K562 treated with DMSO at 1 percent for 24 hours (cell line): ENCODE results near the gene ALLC. TPM values are rescaled to one million over a fixed set of nuclear protein-coding genes. Genes with fewer than 3 reads are reported as not detected.

Experiments used
- total RNA-seq: library from RNA; unstranded; fragments of 300-600 nt; gene quantifications from 2 replicates; pipeline ENCODE4 v1.2.3, GENCODE V29; 2022; ENCODE audit warnings: low read depth; ENCODE audit not compliant: insufficient read depth

The ALLC gene
- total RNA-seq, result not detected in 2 replicates

DNA sequence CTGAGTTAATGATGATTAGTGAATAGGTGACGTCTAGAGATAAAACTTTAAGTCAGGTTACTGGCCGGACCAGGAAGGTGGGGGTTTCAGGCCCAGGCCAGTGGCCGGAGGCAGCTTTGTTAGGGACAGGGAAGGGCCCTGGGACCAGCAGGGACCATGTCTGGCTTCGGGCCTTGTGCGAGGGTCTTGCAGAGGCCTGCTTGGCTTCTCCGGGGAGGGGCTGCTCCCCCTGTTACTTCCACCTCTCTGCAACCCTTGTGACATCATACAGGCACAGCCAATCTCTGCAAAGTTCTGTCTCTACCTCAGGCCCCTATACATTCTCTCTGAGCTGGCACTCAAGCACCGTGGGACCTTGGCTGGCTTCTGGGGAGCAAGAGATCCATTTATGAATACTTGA is at the start of gene ALLC:
TSS of gene ALLC (plus strand) at position 320 of the 400 bp plus-strand sequence. CDS start 12,958 bp downstream, outside the sequence.

DNA sequence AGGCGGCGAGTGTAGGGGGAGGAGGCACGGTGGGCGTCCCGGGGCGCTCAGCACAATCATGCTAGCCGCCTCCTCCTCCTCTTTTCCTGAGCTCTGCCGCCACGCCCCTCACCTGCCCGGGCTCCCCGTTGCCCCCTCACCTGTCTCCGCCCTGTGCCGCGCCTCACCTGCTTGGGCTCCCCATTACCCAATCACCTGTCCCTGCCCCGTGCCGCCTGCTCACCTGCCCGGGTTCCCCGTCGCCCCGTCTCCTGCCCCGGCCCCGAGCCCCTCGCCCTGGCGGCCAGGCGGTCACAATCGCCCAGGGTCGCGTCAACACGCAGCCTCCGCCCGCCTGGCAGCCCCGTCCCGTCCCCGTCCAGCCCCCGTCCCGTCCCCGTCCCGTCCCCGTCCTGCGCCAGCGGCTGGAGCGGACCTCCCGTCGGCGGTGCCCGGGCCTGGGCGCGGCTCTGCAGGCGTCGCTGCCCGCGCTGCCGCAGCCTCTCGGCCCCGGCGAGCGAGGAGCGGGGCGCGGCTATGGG is 45.3 kb downstream of the ALLC start, which contains the start of gene DCDC2C:
TSS of gene DCDC2C (plus strand) at position 340 of the 521 bp plus-strand sequence. CDS start at position 517, 177 bp downstream.

Other genes with a start within 250 kb of the ALLC start
- gene ADI1, start 138.7 kb upstream of the ALLC start, total RNA-seq, result 48.9 and 54.1 TPM in 2 replicates
- 15.7 and 17.1 TPM in 2 replicates for gene RNASEH1, start 99.9 kb upstream of the ALLC start, total RNA-seq
- 2,173 and 2,351 TPM in 2 replicates for gene RPS7, start 82.9 kb upstream of the ALLC start, total RNA-seq
- 11.0 and 12.1 TPM in 2 replicates for gene COLEC11, start 63.1 kb upstream of the ALLC start, total RNA-seq
- gene DCDC2C, start 45.4 kb downstream of the ALLC start, total RNA-seq, result not detected in 2 replicates